GM21529 (cell line): ENCODE measurements around the gene PLPPR3.
"Not testable (repeated sequence)": the region's sequence is repeated elsewhere in the genome, so short reads cannot be mapped to it uniquely, and the experiment has no call there.

Experiments used
- ATAC-seq: cut with Tn5 transposase; IDR thresholded peaks from one replicate; pipeline ENCODE4 v1.9.1; 2021; ENCODE audit not compliant: unreplicated experiment

PLPPR3 gene

DNA sequence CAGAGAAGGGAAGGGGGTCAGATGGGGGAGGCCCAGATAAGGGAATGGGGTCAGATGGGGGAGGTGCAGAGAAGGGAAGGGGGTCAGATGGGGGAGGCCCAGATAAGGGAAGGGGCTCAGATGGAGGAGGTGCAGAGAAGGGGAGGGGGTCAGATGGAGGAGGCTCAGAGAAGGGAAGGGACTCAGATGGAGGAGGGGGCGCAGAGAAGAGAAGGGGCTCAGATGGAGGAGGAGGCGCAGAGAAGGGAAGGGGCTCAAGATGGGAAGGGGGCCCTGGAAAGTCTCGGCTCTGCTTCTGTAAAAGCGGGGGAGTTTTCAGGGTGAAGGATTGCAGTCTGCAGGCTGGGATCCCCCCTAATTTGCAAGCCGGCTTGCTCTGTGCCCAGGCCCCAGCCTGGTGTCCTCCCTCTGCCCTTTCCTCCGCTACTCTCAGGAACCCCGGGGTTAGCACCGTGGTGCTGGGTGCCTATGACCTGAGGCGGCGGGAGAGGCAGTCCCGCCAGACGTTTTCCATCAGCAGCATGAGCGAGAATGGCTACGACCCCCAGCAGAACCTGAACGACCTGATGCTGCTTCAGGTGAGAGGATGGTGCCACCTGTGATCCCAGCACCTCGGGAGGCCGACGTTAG lies 7.5 kb upstream of the PLPPR3 start:
- no peak for ATAC-seq

GRCh38 chr19:827710-828321 lies 6.1 kb upstream of the PLPPR3 start, which contains the start of gene AZU1:
AZU1 (plus strand) TSS chr19:827837; CDS start chr19:827847, 10 bp downstream.
- ATAC-seq = no peak

DNA sequence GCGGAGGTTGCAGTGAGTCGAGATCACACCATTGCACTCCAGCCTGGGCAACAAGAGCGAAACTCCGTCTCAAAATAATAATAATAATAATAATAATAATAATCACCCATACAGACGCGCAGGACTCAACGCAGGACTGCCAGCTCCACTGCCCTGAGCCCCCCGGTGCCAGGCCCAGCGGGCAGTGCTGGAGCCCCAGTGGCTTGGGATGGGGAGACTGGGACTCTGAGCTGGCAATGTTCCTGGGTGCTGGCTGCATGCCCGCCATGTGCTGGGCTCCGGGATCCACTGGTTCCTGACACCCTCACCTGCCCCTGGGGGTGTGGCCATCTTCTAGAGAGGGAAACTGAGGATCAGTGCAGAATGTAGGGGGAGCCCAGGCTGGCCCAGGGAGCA lies 5.6 kb upstream of the PLPPR3 start:
- no peak for ATAC-seq

GRCh38 chr19:825897-826644 lies 4.3 kb upstream of the PLPPR3 start:
- ATAC-seq = no peak

GRCh38 chr19:824885-825284 lies 3.1 kb upstream of the PLPPR3 start:
- ATAC-seq = no peak

GRCh38 chr19:823565-824121 lies 1.9 kb upstream of the PLPPR3 start:
- no peak for ATAC-seq

DNA sequence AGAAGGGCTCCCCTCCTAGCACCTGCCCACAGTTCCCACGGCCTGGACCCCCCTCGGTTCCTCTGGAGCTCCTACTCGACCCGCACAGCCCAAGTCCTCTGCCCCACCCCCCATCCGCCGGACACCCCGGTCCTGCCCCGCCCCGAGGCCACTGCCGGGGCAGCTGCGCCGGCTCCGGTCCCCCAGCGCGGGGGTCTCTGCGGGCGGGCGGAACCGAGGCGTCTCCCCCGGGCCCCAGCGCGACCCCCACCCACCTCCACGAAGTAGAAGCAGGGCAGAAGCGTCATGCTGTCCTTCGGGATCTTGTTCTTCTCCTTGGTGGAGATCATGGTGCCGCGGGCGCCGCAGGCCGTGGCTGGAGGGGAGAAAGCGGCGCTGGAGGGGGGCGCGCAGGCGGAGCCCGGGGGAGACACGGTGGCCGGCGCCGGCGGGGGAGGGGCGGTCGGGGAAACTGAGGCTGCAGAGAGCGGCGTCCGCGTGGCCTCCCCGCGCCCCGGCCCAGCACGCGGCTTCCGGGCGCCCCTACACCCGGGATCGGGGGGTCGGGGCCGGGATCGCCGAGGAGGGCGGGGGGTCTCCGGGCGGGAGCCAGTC lies 427 bp downstream of the PLPPR3 start:
- no peak for ATAC-seq

GRCh38 chr19:820212-820611 lies 1.5 kb downstream of the PLPPR3 start:
- not testable (repeated sequence) for ATAC-seq

- no peak for ATAC-seq
These were observed 5.3 kb downstream of the PLPPR3 start for GRCh38 chr19:816500-816857.

DNA sequence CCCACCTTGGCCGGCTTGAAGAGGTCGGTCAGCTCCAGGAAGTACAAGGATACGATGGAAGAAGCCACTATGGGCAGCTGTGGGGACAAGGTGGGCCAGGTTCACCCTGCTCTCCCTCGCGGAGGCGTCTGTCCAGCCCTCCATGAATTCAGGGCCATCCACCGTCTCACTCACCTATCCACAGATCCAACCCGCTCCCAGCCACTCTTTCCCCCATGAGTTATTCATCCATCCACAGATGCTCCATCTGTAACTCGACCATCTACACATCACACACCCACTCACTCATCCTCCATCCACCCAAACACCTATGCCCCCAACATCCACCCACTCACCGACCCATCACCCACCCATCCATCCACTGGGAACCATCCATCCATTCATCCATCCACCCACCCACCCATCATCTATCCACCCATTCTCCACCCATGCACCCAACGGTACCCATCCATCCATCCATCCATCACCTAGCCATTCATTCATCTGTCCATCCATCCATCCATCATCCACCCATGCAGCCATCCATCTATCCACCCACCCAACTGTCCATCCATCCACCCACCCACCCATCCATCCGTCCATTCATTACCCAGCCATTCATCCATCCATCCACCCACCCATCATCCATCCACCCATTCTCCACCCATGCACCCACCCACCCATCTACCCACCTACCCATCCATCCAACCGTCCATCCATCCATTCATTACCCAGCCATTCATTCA lies 5.8 kb downstream of the PLPPR3 start:
- ATAC-seq = no peak

DNA sequence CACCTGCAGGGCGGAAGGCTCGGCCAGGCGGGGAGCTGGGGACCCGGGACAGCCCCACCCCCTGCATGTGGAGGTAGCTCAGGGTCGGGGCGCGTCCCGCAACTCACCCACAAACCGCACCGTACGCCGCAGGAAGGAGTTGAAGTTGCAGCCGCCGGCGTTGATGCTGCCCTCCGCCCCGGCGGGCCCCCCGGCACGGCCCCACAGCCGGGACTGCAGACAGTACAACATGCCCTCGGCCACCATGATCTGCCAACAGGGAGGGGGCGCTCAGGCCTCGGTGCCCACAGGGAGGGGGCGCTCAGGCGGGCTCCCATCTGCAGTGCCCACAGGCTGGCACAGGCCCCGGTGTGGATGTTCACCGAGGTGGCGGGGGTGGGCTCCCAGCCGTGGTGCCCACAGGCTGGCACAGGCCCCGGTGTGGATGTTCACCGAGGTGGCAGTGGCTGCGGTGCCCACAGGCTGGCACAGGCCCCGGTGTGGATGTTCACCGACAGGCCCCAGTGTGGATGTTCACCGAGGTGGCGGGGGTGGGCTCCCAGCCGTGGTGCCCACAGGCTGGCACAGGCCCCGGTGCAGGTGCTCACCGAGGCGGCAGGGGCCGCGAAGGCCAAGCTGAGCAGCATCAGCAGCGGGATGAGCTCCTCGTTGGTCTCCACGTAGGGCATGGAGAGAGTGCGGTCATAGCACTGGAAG lies 6.5 kb downstream of the PLPPR3 start:
- ATAC-seq = no peak

GRCh38 chr19:814152-815078 lies 7.3 kb downstream of the PLPPR3 start:
- ATAC-seq = no peak

DNA sequence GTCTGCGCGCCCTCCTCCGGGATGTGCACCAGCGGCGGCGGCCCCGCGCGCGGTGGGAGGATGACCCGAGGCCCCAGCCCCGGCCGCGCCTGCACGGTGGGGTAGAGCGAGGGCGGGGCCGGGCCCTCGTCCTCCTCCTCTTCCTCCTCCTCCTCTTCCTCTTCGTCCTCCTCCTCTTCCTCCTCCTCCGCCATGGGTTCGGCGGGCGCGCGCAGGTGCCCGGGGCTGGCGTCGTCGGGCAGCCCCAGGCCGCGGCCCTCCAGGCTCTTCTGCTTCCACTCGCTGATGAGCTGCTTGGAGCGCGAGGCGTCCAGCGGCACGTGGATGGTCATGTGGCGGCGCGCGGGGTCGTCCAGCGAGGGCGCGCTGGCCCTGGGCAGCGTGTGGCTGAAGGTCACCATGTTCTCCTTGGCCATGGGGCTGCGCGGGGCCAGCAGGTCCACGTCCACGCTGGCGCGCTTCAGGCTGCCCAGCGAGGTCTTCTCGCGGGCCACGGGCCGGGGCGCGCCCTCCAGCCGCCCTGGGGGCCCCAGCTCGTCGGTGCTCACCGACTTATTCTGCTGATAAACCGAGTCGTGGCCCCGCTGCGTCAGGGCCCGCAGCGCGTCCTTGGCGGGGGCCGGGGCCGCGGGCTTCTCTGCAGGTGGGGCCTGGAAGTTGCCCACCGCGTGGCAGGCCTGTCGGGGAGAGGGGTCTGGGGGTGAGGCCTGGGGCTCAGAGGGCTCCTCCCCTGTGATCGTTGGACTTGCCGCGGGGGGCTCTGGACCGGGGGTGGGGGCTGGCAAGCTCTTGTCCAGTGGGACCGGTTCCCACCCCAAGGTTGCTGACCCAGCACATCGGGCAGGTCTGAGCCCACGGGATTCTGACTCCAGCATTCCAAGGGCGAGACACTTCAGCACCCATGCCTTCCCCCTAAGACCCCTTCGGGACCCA lies 8.3 kb downstream of the PLPPR3 start:
- no peak for ATAC-seq

DNA sequence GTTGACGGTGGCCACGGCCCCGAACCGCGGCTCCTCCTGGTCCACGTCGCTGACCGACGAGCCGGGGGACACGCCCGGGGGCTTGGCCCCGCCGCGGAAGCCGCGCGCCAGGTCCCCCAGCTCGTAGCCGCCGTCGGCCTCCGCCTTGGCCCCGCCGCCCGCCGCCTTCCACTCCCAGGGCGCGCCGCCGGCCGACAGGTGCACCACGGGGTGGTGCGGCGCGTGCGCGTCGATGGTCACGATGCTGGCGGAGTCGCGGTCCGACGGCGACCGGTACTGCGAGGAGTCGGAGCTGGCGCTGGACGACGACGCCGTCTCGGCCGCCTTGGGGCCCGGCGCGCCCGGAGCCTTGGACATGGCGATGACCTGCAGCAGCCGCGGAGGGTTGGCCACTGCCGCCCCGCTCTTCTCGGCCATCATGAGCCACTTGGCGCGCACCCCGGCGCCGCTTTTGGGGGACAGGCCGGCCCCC lies 9.0 kb downstream of the PLPPR3 start:
- no peak for ATAC-seq

GRCh38 chr19:812049-812746 lies 9.6 kb downstream of the PLPPR3 start:
- no peak for ATAC-seq

- ATAC-seq = no peak
These were observed 10.2 kb downstream of the PLPPR3 start for GRCh38 chr19:811506-812048.

DNA sequence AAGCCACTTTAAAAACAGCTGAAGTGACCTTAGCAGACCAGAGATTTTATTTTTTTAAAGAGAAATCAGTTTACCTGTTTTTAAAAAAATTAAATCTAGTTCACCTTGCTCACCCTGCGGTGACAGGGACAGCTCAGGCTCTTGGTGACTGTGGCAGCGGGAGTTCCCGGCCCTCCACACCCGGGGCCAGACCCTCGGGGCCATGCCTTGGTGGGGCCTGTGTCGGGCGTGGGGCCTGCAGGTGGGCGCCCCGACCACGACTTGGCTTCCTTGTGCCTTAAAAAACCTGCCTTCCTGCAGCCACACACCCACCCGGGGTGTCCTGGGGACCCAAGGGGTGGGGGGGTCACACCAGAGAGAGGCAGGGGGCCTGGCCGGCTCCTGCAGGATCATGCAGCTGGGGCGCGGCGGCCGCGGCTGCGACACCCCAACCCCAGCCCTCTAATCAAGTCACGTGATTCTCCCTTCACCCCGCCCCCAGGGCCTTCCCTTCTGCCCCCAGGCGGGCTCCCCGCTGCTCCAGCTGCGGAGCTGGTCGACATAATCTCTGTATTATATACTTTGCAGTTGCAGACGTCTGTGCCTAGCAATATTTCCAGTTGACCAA lies 10.8 kb downstream of the PLPPR3 start:
- no peak for ATAC-seq
